ENCODE measurements around the gene RUNX2. TPM values are rescaled to one million over a fixed set of nuclear protein-coding genes. Genes with fewer than 3 reads are reported as not detected.

RUNX2 gene
- total and polyA plus RNA-seq, 2 experiments from 2014 or later = 0.66 to 1.7 TPM

DNA sequence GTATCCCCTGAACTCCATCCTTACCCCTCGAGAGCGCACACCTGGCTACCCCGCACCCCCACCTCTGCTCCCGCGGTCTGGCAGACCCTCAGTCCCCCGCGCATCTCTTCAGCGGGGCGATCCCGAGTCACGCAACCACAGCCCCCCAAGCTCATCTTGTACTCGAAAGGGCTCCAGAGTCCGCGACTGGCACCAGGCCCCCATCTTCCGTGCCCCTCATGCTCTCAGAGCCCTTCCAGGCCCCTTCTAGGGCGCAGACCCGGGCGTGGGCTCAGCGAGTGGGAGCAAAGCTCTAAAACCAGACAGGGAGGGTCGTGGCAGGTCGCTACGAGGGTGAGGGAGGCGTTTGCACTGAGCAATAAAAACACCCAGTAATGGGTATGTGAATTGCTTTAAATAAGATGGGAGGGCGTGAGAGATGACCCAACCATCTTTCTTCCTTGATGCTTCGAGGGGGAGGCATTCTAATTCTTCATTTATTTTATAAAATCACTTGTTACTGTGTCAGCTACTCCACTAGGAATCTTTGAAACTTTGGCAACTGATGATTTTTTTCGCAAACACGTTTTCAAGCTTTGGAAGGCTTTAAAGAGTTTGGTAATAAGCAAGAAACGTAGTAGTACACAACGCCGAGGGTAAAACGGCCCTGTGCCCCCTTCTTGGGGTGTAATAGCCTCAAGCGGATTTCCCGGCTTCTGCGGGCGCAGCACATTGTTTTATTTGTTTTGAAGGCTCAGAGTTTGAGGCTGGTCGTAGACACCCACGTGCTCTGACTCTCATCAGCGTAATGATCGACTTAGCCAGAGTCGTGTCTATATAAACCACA is 92.2 kb downstream of the RUNX2 start:
- peak overlapping the region; percentile 86 for H3K4me3 Mint-ChIP-seq
- no peaks in the 10 kb centered on the region for H3K9me3 Mint-ChIP-seq
- H3K4me1 Mint-ChIP-seq = peaks cover 27% of the 10 kb centered on the region
- Histone ChIP-seq H2AFZ (peak overlapping the region; percentile 88), H4K20me1 (replicated peaks; ENCODE audit: insufficient read depth) (no peaks in the 10 kb centered on the region), H3K9me2 (ENCODE audit: insufficient read depth) (no peaks in the 10 kb centered on the region), H3K36me3 (ENCODE audit: insufficient read depth) (no peaks in the 10 kb centered on the region), H3K27me3 (ENCODE audit: insufficient read depth) (peaks cover 96% of the 10 kb centered on the region), H3K4me1 (ENCODE audit: insufficient read depth) (peaks cover 33% of the 10 kb centered on the region), H3K79me2 (replicated peaks; ENCODE audit: insufficient read depth) (no peaks in the 10 kb centered on the region), H3K4me3 (peak overlapping the region; percentile 90), H3K27ac (ENCODE audit: low read depth) (no peak overlapping the region), H3F3A (replicated peaks; ENCODE audit: low read depth) (no peaks in the 10 kb centered on the region), H3K4me2 (peak overlapping the region; percentile 94)
- no peaks in the 10 kb centered on the region; the same call in 2 of the 3 replicates for H3K36me3 Mint-ChIP-seq (ENCODE audit: low read depth)
- H3K27me3 Mint-ChIP-seq (ENCODE audit: insufficient read depth, low read depth, poor library complexity) = peaks cover 62% of the 10 kb centered on the region
- no peak overlapping the region for H3K27ac Mint-ChIP-seq
- DNase-seq (ENCODE audit: low spot score) = peak; percentile 58
- TF ChIP-seq CREB1 (CRISPR knock-in tag; IDR thresholded peaks at IDR 0.05; ENCODE audit: low read depth) (no peak), STAT1 (IDR thresholded peaks at IDR 0.05; ENCODE audit: unreplicated experiment) (no peak), EZH2 (IDR thresholded peaks at IDR 0.05; ENCODE audit: low read depth, unreplicated experiment) (peak; percentile 62)
- no peak; the same call in 2 of the 3 replicates for ATAC-seq

DNA sequence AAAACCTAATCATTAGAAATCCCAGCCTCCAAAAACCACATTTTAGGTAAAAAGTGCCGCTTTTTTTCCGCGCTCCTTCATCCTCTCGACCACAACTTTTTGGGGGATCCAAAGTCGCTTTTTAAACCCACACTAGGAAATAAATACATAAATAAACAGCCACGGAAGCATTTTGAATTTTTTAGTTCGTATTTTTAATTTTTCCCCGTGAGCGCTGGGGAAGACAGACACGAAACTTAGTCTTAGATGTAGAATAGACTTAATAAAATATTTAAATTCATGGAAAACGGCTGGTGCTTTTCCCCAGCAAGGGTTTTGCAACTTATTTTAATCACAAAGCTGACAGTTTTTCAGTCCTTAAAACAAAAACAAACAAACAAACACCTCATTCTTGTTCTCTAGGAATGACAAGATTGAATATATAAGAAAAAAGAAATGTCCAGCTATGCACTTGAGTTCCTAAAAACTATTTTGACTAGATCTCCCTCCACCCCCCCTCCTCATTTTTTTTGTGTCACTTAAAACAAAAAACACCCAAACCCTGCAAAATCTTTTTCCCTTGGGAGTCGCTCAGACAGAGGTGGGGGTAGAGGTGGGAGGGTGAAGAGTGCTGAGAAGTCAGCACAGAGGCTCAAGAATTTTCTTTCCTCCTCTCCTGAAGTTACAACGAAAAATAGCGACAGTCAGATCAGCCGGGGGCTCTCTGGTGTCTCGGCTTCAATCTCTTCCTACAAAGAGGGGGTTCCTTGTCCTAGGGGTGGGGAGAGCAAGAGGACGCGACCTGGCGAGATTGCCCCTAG is 93.0 kb downstream of the RUNX2 start:
- H3F3A ChIP-seq (replicated peaks; ENCODE audit: low read depth) = no peaks in the 10 kb centered on the region
- H3K4me2 ChIP-seq = peak overlapping the region; percentile 94
- H3K27ac ChIP-seq (ENCODE audit: low read depth) = no peak overlapping the region
- no peaks in the 10 kb centered on the region for H3K9me2 ChIP-seq (ENCODE audit: insufficient read depth)
- Mint-ChIP-seq H3K27ac (no peak overlapping the region), H3K36me3 (ENCODE audit: low read depth) (no peaks in the 10 kb centered on the region; the same call in 2 of the 3 replicates), H3K4me1 (peaks cover 27% of the 10 kb centered on the region), H3K9me3 (no peaks in the 10 kb centered on the region), H3K4me3 (peak overlapping the region; percentile 86), H3K27me3 (ENCODE audit: insufficient read depth, low read depth, poor library complexity) (peaks cover 62% of the 10 kb centered on the region)
- H4K20me1 ChIP-seq (replicated peaks; ENCODE audit: insufficient read depth) = no peaks in the 10 kb centered on the region
- H3K4me3 ChIP-seq = peak overlapping the region; percentile 90
- peak overlapping the region; percentile 98 for H2AFZ ChIP-seq
- H3K4me1 ChIP-seq (ENCODE audit: insufficient read depth) = peaks cover 33% of the 10 kb centered on the region
- ATAC-seq (no peak), DNase-seq (ENCODE audit: low spot score) (peak; percentile 47)
- H3K79me2 ChIP-seq (replicated peaks; ENCODE audit: insufficient read depth) = no peaks in the 10 kb centered on the region
- peak; percentile 32 for TF ChIP-seq EZH2 (IDR thresholded peaks at IDR 0.05; ENCODE audit: low read depth, unreplicated experiment)
- TF ChIP-seq, protein P1, sequence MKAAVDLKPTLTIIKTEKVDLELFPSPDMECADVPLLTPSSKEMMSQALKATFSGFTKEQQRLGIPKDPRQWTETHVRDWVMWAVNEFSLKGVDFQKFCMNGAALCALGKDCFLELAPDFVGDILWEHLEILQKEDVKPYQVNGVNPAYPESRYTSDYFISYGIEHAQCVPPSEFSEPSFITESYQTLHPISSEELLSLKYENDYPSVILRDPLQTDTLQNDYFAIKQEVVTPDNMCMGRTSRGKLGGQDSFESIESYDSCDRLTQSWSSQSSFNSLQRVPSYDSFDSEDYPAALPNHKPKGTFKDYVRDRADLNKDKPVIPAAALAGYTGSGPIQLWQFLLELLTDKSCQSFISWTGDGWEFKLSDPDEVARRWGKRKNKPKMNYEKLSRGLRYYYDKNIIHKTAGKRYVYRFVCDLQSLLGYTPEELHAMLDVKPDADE (IDR thresholded peaks at IDR 0.05) = no peak
- peaks cover 98% of the 10 kb centered on the region for H3K27me3 ChIP-seq (ENCODE audit: insufficient read depth)
- H3K36me3 ChIP-seq (ENCODE audit: insufficient read depth) = no peaks in the 10 kb centered on the region
